BJ (cell line): ENCODE data around the gene SEMA6A. TPM values are rescaled to one million over a fixed set of nuclear protein-coding genes. Genes with fewer than 3 reads are reported as not detected.

Source experiments
- CTCF ChIA-PET: fragments of 350-600 bp; formaldehyde crosslinking; extraction: SDS; loops from one replicate; lab custom pipeline; 2021; ENCODE audit warnings: antibody characterized with exemption, inconsistent platforms; lab: Yijun Ruan, JAX
- POLR2A ChIA-PET: fragments of 300-600 bp; sonication (Branson Sonifier 250); formaldehyde crosslinking; extraction: SDS; loops from one replicate; lab custom pipeline; 2021; ENCODE audit warnings: antibody characterized with exemption; lab: Charles Lee
- DNase-seq: peaks from one replicate; pipeline ENCODE4 v3.0.0-alpha.2; 2011; ENCODE audit warnings: low read depth
- H3K27me3 ChIP-seq: 2 replicates; pipeline ENCODE4 v1.6.0; 2011; ENCODE audit warnings: low read length; ENCODE audit not compliant: control insufficient read depth, insufficient read depth
- H3K36me3 ChIP-seq: 2 replicates; pipeline ENCODE4 v1.5.1; 2011; ENCODE audit warnings: low read length; ENCODE audit not compliant: control insufficient read depth, insufficient read depth
- H3K4me3 ChIP-seq: 2 replicates; pipeline ENCODE4 v1.5.1; 2011; ENCODE audit warnings: low read depth, mild to moderate bottlenecking, control low read depth, low read length
- polyA plus RNA-seq: library from polyadenylated mRNA; depleted of rRNA; stranded (reverse); fragments of >200 nt; gene quantifications from 2 replicates; pipeline ENCODE4 v1.2.3, GENCODE V29; 2011
- TF ChIP-seq, protein P1 (sequence below): IDR thresholded peaks from 2 replicates; pipeline ENCODE4 v1.5.1; 2011; ENCODE audit warnings: low read depth, mild to moderate bottlenecking, control low read depth, inconsistent platforms, low read length, moderate library complexity; ENCODE audit not compliant: insufficient read depth

The SEMA6A gene
- polyA plus RNA-seq, 1 experiment: 0.34 TPM

DNA sequence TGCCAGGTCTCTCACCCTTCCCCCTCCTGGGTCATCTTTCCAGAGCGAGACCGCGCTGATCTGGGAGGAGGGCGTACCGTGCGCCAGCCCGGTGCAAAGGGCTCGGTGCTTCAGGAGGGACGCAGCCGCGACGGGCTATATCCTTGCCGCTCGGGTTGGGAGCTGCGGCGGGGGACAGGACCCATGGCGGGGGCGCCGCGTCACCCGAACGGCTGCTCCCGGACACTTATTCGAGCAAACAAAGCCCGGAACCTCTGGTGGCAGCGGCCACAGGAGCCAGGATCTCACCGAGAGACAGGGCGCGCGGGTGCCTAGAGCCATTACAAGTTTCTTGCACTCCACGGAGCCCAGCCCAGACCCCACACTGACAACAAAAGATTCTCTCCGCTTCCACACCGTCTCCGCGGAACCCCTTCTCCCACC is 1.3 kb downstream of the SEMA6A start:
- CTCF ChIA-PET: no interaction called here
- Histone ChIP-seq H3K27me3 (peaks cover 33% of the 10 kb centered on the region), H3K36me3 (no peaks in the 10 kb centered on the region), H3K4me3 (peak overlapping the region; percentile 49; the same call in 1 of the 2 replicates)
- POLR2A ChIA-PET: no interaction called here
- TF ChIP-seq, protein P1, sequence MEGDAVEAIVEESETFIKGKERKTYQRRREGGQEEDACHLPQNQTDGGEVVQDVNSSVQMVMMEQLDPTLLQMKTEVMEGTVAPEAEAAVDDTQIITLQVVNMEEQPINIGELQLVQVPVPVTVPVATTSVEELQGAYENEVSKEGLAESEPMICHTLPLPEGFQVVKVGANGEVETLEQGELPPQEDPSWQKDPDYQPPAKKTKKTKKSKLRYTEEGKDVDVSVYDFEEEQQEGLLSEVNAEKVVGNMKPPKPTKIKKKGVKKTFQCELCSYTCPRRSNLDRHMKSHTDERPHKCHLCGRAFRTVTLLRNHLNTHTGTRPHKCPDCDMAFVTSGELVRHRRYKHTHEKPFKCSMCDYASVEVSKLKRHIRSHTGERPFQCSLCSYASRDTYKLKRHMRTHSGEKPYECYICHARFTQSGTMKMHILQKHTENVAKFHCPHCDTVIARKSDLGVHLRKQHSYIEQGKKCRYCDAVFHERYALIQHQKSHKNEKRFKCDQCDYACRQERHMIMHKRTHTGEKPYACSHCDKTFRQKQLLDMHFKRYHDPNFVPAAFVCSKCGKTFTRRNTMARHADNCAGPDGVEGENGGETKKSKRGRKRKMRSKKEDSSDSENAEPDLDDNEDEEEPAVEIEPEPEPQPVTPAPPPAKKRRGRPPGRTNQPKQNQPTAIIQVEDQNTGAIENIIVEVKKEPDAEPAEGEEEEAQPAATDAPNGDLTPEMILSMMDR: no peak
- no peak for DNase-seq

DNA sequence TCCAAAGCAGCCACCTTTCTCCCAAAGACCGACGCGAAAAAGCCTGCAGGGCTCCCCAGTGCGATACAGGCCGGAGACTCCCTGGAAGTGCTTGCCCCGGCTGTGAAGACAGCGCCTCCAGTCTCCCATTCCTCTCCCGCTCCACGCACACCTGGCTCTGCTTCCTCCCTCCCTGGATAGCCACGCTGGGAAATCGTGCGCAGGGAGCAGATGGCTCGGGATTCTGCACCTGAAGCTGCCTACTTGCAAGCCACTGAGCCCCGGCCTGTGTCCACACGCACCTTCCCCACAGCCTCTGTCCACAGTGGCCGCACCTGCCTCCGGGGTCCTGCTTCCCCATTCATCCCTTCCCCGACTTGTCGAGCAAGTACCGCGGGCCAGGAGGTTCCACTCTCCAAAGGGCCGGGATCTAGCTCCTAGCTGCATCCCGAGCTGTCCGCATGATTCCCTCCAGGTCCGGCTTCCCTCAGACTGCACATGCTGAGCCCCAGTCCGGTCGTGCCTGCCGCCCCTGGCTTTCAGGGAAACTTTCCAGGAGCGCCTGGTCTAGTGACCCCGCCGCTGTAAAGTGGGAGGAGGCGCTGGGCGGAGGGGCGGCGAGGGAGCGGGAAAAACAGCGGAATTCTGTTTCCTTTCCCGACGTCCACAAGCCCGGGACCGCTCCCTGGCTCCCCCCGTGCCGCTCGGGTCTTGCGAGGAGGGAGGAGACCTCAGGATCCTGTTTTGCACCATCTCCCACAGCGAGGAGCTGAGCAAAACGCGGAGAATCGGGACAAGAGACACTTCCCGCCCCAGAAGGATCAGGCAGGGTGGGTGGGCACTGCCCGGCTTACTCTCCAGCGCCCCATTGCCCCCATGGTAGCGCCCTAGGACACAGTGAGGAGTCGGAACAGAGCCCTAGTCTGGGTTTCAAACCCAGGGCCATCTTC is 2.0 kb downstream of the SEMA6A start:
- DNase-seq: no peak
- TF ChIP-seq, protein P1: no peak
- peaks cover 33% of the 10 kb centered on the region for H3K27me3 ChIP-seq
- ChIA-PET POLR2A (interaction anchor here (0.5 kb wide), 1 partner anchor 1317 kb away, joined by 3 read pairs; no protein-coding TSS in a partner anchor), CTCF (interaction anchor here (0.8 kb wide), 1 partner anchor 11 kb away, joined by 3 read pairs; no protein-coding TSS in a partner anchor)
- H3K36me3 ChIP-seq: no peaks in the 10 kb centered on the region
- peak overlapping the region; percentile 19; the same call in 1 of the 2 replicates for H3K4me3 ChIP-seq

DNA sequence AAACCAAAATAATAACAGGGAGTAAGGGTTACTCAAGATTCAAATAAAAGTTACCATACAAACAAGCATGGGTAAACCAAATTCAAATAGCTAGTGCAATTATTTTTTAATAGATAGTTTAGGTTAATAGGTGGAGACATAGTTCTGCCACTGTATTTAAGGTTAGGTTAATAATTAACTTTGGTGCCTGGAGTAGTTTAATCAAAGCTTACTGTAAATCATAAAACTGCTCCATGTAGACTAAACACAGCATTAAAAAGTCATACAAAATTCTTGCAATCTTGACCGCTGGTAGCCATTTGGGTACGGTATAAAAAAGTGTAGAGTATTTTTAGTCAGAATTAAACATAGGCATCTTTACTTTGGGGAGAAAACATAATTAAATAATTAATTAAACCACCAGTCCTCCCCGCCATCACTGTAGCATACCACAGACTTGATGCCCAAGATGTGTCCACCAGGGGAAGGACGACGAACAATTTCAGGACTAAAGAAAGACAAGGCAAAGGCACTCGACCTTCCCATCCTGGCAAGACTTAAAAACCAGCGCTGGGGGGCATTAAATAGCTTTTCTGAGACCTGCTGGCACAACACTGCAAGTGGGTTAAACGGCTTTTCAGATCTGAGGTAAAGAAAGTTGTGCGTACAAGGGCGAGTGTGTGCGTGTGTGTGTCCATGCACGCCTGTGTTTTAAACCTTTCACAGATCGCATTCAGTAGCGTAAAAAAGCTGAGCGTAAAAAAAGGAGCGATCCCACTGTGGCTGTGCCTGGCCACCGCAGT is 2.9 kb downstream of the SEMA6A start:
- CTCF ChIA-PET: interaction anchor here (0.8 kb wide), 1 partner anchor 11 kb away, joined by 3 read pairs; no protein-coding TSS in a partner anchor
- DNase-seq: no peak
- no peak overlapping the region for H3K4me3 ChIP-seq
- peaks cover 28% of the 10 kb centered on the region for H3K27me3 ChIP-seq
- H3K36me3 ChIP-seq: no peaks in the 10 kb centered on the region
- TF ChIP-seq, protein P1: no peak
- POLR2A ChIA-PET: interaction anchor here (0.5 kb wide), 1 partner anchor 1316 kb away, joined by 3 read pairs; no protein-coding TSS in a partner anchor

DNA sequence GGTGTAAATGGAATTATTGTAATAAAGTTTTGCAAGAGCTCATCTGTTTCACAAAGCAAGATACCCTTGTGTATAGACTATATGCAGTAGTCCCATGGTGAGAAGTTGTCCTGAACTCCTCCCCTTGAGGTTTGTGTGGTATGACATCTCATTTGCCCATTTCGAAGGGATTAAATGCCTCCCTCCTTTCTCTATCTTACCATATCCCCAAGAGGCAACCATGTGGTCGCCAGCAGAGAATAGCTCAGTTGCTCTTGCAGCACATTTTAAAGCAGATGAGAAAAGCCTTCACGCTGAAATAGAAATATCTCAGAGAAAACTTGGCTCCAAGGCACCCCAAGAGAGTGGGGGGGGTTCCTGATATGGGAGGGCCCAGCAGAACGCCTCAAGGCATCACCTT is 4.6 kb downstream of the SEMA6A start:
- DNase-seq: no peak
- peaks cover 22% of the 10 kb centered on the region for H3K27me3 ChIP-seq
- H3K36me3 ChIP-seq: no peaks in the 10 kb centered on the region
- no peak overlapping the region for H3K4me3 ChIP-seq
- TF ChIP-seq, protein P1: no peak
- POLR2A ChIA-PET: no interaction called here
- CTCF ChIA-PET: interaction anchor here (0.7 kb wide), 1 partner anchor 22 kb away, joined by 3 read pairs; no protein-coding TSS in a partner anchor

DNA sequence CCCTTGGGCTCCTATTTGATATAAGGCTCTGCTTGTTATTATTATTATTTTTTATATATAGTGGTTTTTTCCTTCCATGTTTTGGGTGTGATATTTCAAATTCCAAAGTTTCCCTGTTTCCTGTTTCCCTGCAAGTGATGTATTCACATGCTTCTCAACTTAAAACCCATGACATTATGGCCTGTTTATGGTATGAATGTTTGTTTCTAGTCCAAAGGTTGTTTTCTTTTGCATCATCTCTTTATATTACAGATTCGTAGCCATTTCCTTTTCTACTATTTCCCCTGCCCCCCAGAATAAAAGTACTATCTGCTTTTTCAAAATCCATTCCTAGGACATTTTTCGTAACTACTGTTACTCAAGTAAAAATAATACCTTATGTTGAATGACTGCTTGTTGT is 7.5 kb downstream of the SEMA6A start:
- CTCF ChIA-PET: no interaction called here
- POLR2A ChIA-PET: no interaction called here
- TF ChIP-seq, protein P1: no peak

More for the DNA sequence above, 7.5 kb downstream of the SEMA6A start:
- peaks cover 4% of the 10 kb centered on the region for H3K27me3 ChIP-seq
- H3K4me3 ChIP-seq: no peak overlapping the region
- H3K36me3 ChIP-seq: no peaks in the 10 kb centered on the region
- DNase-seq: no peak
